NOMO-1 treated with dmso at 0.1 percent for 144 hours (cell line): Measurements from ENCODE around the gene ASL.
"Not testable (repeated sequence)": the region's sequence is repeated elsewhere in the genome, so short reads cannot be mapped to it uniquely, and the experiment has no call there.

Experiments used
- DNase-seq: peaks from one replicate; lab custom pipeline; 2025; ENCODE audit not compliant: unreplicated experiment; lab: John Stamatoyannopoulos, UW

Gene ASL

GRCh38 chr7:66075590-66076461 is at the start of gene ASL:
TSS of gene ASL (plus strand) at chr7:66075819. CDS start at chr7:66076082, 263 bp downstream.
- peak; percentile 89 for DNase-seq

GRCh38 chr7:66028342-66028741 is 47.3 kb upstream of the ASL start:
- not testable (repeated sequence) for DNase-seq

GRCh38 chr7:66033471-66034385 is 41.9 kb upstream of the ASL start:
- DNase-seq: no peak

- DNase-seq: not testable (repeated sequence)
Observed at GRCh38 chr7:66034436-66035010, 41.1 kb upstream of the ASL start.

GRCh38 chr7:66036382-66036781 is 39.2 kb upstream of the ASL start:
- no peak for DNase-seq

GRCh38 chr7:66036788-66037187 is 38.8 kb upstream of the ASL start:
- DNase-seq: no peak

GRCh38 chr7:66039094-66039670 is 36.4 kb upstream of the ASL start:
- DNase-seq: no peak

- DNase-seq: peak; percentile 5
Observed at GRCh38 chr7:66043681-66044497, 31.7 kb upstream of the ASL start.

- DNase-seq: not testable (repeated sequence)
Observed at GRCh38 chr7:66044498-66044854, 31.1 kb upstream of the ASL start.

GRCh38 chr7:66047426-66047825 is 28.2 kb upstream of the ASL start:
- DNase-seq: no peak

- DNase-seq: not testable (repeated sequence)
Observed at GRCh38 chr7:66049886-66050285, 25.7 kb upstream of the ASL start.

GRCh38 chr7:66050337-66050957 is 25.2 kb upstream of the ASL start:
- DNase-seq: no peak

GRCh38 chr7:66050990-66051448 is 24.6 kb upstream of the ASL start:
- no peak for DNase-seq

GRCh38 chr7:66052447-66052846 is 23.2 kb upstream of the ASL start:
- no peak for DNase-seq

GRCh38 chr7:66054063-66054462 is 21.6 kb upstream of the ASL start:
- no peak for DNase-seq

GRCh38 chr7:66055321-66055956 is 20.2 kb upstream of the ASL start:
- DNase-seq: no peak

- DNase-seq: no peak
Observed at GRCh38 chr7:66060796-66061195, 14.8 kb upstream of the ASL start.

- no peak for DNase-seq
Observed at GRCh38 chr7:66069732-66070131, 5.9 kb upstream of the ASL start.

- DNase-seq: no peak
Observed at GRCh38 chr7:66070222-66070621, 5.4 kb upstream of the ASL start.
